Panc1 (cell line): ENCODE measurements around the gene COPS2. TPM values are rescaled to one million over a fixed set of nuclear protein-coding genes. Genes with fewer than 3 reads are reported as not detected.

Experiments used
- ATAC-seq: fragments of 200-7000 bp; cut with Tn5 transposase; 2 replicates; pipeline ENCODE4 v1.9.1; 2020; ENCODE audit warnings: mild to moderate bottlenecking, moderate library complexity
- BruUV-seq: library from RNA; stranded (reverse); fragments of 400-500 nt; replicated peaks from 2 replicates; lab custom pipeline; 2021; lab: Mats Ljungman, UMichigan
- CTCF ChIA-PET: fragments of 300-600 bp; sonication (Branson Sonifier 250); formaldehyde crosslinking; loops from one replicate; lab custom pipeline; 2022; ENCODE audit warnings: antibody characterized with exemption; lab: Charles Lee
- POLR2A ChIA-PET: fragments of 300-600 bp; sonication (Branson Sonifier 250); formaldehyde crosslinking; loops from one replicate; lab custom pipeline; 2022; ENCODE audit warnings: antibody characterized with exemption; lab: Charles Lee
- DNase-seq: peaks from one replicate; pipeline ENCODE4 v3.0.0-alpha.2; 2010; ENCODE audit warnings: low read depth, low spot score
- H3K27ac ChIP-seq: 2 replicates; pipeline ENCODE4 v1.5.1; 2011; ENCODE audit warnings: mild to moderate bottlenecking, low read length, inconsistent platforms
- H3K27me3 ChIP-seq: fragments of 200-500 bp; sonication (Bioruptor generic); 2 replicates; pipeline ENCODE4 v1.6.0; 2014; ENCODE audit warnings: low read length, inconsistent platforms; ENCODE audit not compliant: control insufficient read depth, insufficient read depth
- H3K36me3 ChIP-seq: fragments of 200-500 bp; sonication (Bioruptor generic); 2 replicates; pipeline ENCODE4 v1.5.1; 2014; ENCODE audit warnings: inconsistent platforms, mild to moderate bottlenecking, low read length, moderate library complexity; ENCODE audit not compliant: control insufficient read depth, insufficient read depth
- H3K4me1 ChIP-seq: 2 replicates; pipeline ENCODE4 v1.5.1; 2011; ENCODE audit warnings: inconsistent platforms, mild to moderate bottlenecking, low read length, moderate library complexity; ENCODE audit not compliant: control insufficient read depth, insufficient read depth
- H3K4me3 ChIP-seq, 2 experiments: 2 replicates each; pipeline ENCODE4 v1.5.1; 2011 to 2012; ENCODE audit warnings: low read depth in 2 of 2, low read length in 2 of 2, mild to moderate bottlenecking in 2 of 2, inconsistent platforms in 1 of 2, moderate library complexity in 1 of 2
- H3K9me3 ChIP-seq: fragments of 200-500 bp; sonication (Bioruptor generic); 2 replicates; pipeline ENCODE4 v1.5.1; 2014; ENCODE audit warnings: low read depth, mild to moderate bottlenecking, inconsistent platforms, low read length, moderate library complexity; ENCODE audit not compliant: control insufficient read depth, insufficient read depth
- CTCF ChIP-seq: fragments of 450-650 bp; IDR thresholded peaks from 2 replicates; pipeline ENCODE4 v1.5.1; 2017; ENCODE audit warnings: mild to moderate bottlenecking
- POLR2AphosphoS5 ChIP-seq: IDR thresholded peaks from 2 replicates; pipeline ENCODE4 v1.6.1; 2012; ENCODE audit warnings: mild to moderate bottlenecking, low read depth, low read length, moderate library complexity
- REST ChIP-seq, 2 experiments: IDR thresholded peaks; 2 replicates each; pipeline ENCODE4 v1.6.1; 2011 to 2012; ENCODE audit warnings: low read depth in 2 of 2, control low read depth in 1 of 2, low read length in 1 of 2, mild to moderate bottlenecking in 1 of 2, moderate library complexity in 1 of 2; ENCODE audit not compliant: insufficient read depth in 1 of 2
- SIN3A ChIP-seq: IDR thresholded peaks from 2 replicates; pipeline ENCODE4 v1.6.1; 2012; ENCODE audit warnings: low read depth, mild to moderate bottlenecking, low read length, moderate library complexity, borderline replicate concordance; ENCODE audit not compliant: insufficient read depth
- TCF7L2 ChIP-seq: IDR thresholded peaks from 2 replicates; pipeline ENCODE4 v1.6.1; 2011; ENCODE audit warnings: mild to moderate bottlenecking, low read depth, low read length, inconsistent platforms
- in situ Hi-C: cut with HindIII; loops from 2 replicates; pipeline ENCODE4 v1.10.0; 2016; ENCODE audit warnings: low sequenced_read_pairs, low pct_unique_long_range_greater_than_20kb
- intact Hi-C: fragments of 100-400 bp; cut with micrococcal nuclease; formaldehyde crosslinking; loops from one replicate; pipeline ENCODE4 v1.10.0; 2022; ENCODE audit not compliant: unreplicated experiment
- total RNA-seq: library from RNA; stranded (reverse); gene quantifications from one replicate; pipeline ENCODE4 v1.2.1, GENCODE V29; 2021; ENCODE audit not compliant: unreplicated experiment

Gene COPS2
- total RNA-seq, 1 experiment from 2014 or later, result 69.4 TPM

- POLR2A ChIA-PET, result interaction anchor here (0.6 kb wide), 1 partner anchor 25 kb away, joined by 3 read pairs; no protein-coding TSS in a partner anchor
- CTCF ChIA-PET, result no interaction called here
- ATAC-seq (no peak), DNase-seq (no peak)
- intact Hi-C loops (no loop called here), in situ Hi-C loops (no loop called here)
- BruUV-seq, result no TSS peak
- Histone ChIP-seq H3K27me3 (no peaks in the 10 kb centered on the region), H3K36me3 (peaks cover 36% of the 10 kb centered on the region), H3K4me3 (no peak overlapping the region), H3K9me3 (no peaks in the 10 kb centered on the region), H3K27ac (no peak overlapping the region), H3K4me1 (no peaks in the 10 kb centered on the region)
- TF ChIP-seq CTCF (no peak), POLR2AphosphoS5 (no peak), REST (IDR thresholded peaks at IDR 0.05; ENCODE audit: insufficient read depth in 1 of 2, low read depth in 2 of 2, low read length in 1 of 2) (no peak), TCF7L2 (no peak), SIN3A (no peak)
Measured at GRCh38 chr15:49124371-49124770, 31.0 kb downstream of the COPS2 start.

- DNase-seq (no peak), ATAC-seq (no peak)
- H3K9me3 ChIP-seq, result no peaks in the 10 kb centered on the region
- BruUV-seq, result no TSS peak
- TF ChIP-seq SIN3A, result no peak
- TF ChIP-seq TCF7L2, result no peak
- TF ChIP-seq CTCF, result no peak
- TF ChIP-seq POLR2AphosphoS5, result no peak
- no peak for TF ChIP-seq REST (IDR thresholded peaks at IDR 0.05; ENCODE audit: insufficient read depth in 1 of 2, low read depth in 2 of 2, low read length in 1 of 2)
- no peaks in the 10 kb centered on the region for H3K27me3 ChIP-seq
- intact Hi-C loops (no loop called here), in situ Hi-C loops (no loop called here)
- H3K4me3 ChIP-seq, result no peak overlapping the region
- no peaks in the 10 kb centered on the region for H3K4me1 ChIP-seq
- no peak overlapping the region for H3K27ac ChIP-seq
- peaks cover 19% of the 10 kb centered on the region for H3K36me3 ChIP-seq
- POLR2A ChIA-PET, result no interaction called here
- CTCF ChIA-PET, result no interaction called here
Measured at GRCh38 chr15:49122541-49123062, 32.8 kb downstream of the COPS2 start.
